ENCODE data around the gene CHD9.

The CHD9 gene

GRCh38 chr16:53356478-53357207 is 301.9 kb downstream of the CHD9 start:
- Histone ChIP-seq H3K4me3 (no peak overlapping the region), H3K4me2 (no peak overlapping the region), H3K9me3 (replicated peaks in 1 of 11) (no peaks in the 10 kb centered on the region), H3K27me3 (no peaks in the 10 kb centered on the region), H3K27ac (no peak overlapping the region), H3K9ac (no peak overlapping the region), H3K36me3 (no peaks in the 10 kb centered on the region), H3K4me1 (peaks cover 6 to 18% (median 12%) of the 10 kb centered on the region in 10 experiments; a peak in 19 of 20 replicates), H4K20me1 (no peaks in the 10 kb centered on the region)
- TF ChIP-seq Cebpa-rat (IDR thresholded peaks at IDR 0.05) = no peak

GRCh38 chr16:53357208-53357586 is 302.4 kb downstream of the CHD9 start:
- Histone ChIP-seq H3K27me3 (no peaks in the 10 kb centered on the region), H4K20me1 (no peaks in the 10 kb centered on the region), H3K27ac (no peak overlapping the region), H3K9me3 (replicated peaks in 1 of 11) (no peaks in the 10 kb centered on the region), H3K36me3 (no peaks in the 10 kb centered on the region), H3K4me2 (no peak overlapping the region), H3K9ac (no peak overlapping the region), H3K4me1 (peaks cover 6 to 18% (median 12%) of the 10 kb centered on the region in 10 experiments; a peak in 19 of 20 replicates), H3K4me3 (no peak overlapping the region)
- TF ChIP-seq Cebpa-rat (IDR thresholded peaks at IDR 0.05) = no peak

GRCh38 chr16:53357955-53358354 is 303.2 kb downstream of the CHD9 start:
- Histone ChIP-seq H3K27me3 (no peaks in the 10 kb centered on the region), H3K4me3 (no peak overlapping the region), H3K4me2 (peak overlapping the region in 2 of 11 experiments; percentile 65 to 81; a peak in 2 of 22 replicates), H3K9ac (no peak overlapping the region), H4K20me1 (no peaks in the 10 kb centered on the region), H3K27ac (no peak overlapping the region), H3K36me3 (no peaks in the 10 kb centered on the region), H3K4me1 (peaks cover 6 to 18% (median 12%) of the 10 kb centered on the region in 10 experiments; a peak in 19 of 20 replicates), H3K9me3 (replicated peaks in 1 of 11) (no peaks in the 10 kb centered on the region)
- TF ChIP-seq Cebpa-rat (IDR thresholded peaks at IDR 0.05) = no peak

- H3K27ac ChIP-seq = no peak overlapping the region
- H4K20me1 ChIP-seq = no peaks in the 10 kb centered on the region
- no peaks in the 10 kb centered on the region for H3K36me3 ChIP-seq
- H3K4me1 ChIP-seq = peaks cover 6 to 18% (median 12%) of the 10 kb centered on the region in 10 experiments; a peak in 19 of 20 replicates
- H3K27me3 ChIP-seq = no peaks in the 10 kb centered on the region
- H3K4me3 ChIP-seq = no peak overlapping the region
- H3K4me2 ChIP-seq = peak overlapping the region; percentile 57 to 81 (median 67); a peak in 21 of 22 replicates
- H3K9me3 ChIP-seq (replicated peaks in 1 of 11) = no peaks in the 10 kb centered on the region
- no peak overlapping the region for H3K9ac ChIP-seq
- no peak for TF ChIP-seq Cebpa-rat (IDR thresholded peaks at IDR 0.05)
Measured at GRCh38 chr16:53358884-53359283, 304.1 kb downstream of the CHD9 start.

- peak overlapping the region in 8 of 11 experiments; percentile 1 to 73 (median 53); a peak in 14 of 22 replicates for H3K4me2 ChIP-seq
- no peaks in the 10 kb centered on the region for H3K36me3 ChIP-seq
- 0 out of 22 replicates have a peak overlapping the region, but pooled peaks of 2 of the 11 experiments have one; percentile 2 to 32 for H3K9ac ChIP-seq
- peak overlapping the region in 9 of 11 experiments; percentile 8 to 80 (median 64); a peak in 17 of 22 replicates for H3K27ac ChIP-seq
- peak in 4 of 11 experiments; percentile 42 to 89 (median 66); a peak in 6 of 22 replicates for TF ChIP-seq Cebpa-rat (IDR thresholded peaks at IDR 0.05)
- no peaks in the 10 kb centered on the region for H4K20me1 ChIP-seq
- peaks cover 0 to 43% (median 25%) of the 10 kb centered on the region in 10 experiments; a peak in 15 of 20 replicates for H3K4me1 ChIP-seq
- H3K4me3 ChIP-seq = peak overlapping the region in 1 of 10 experiments; percentile 13; a peak in 2 of 20 replicates
- no peaks in the 10 kb centered on the region for H3K27me3 ChIP-seq
- peaks cover 9 to 24% (median 13%) of the 10 kb centered on the region in 11 experiments; a peak in 20 of 22 replicates for H3K9me3 ChIP-seq (replicated peaks in 1 of 11)
Measured at GRCh38 chr16:53369921-53370320, 315.1 kb downstream of the CHD9 start.

- peak overlapping the region in 7 of 11 experiments; percentile 37 to 71 (median 56); a peak in 13 of 22 replicates for H3K4me2 ChIP-seq
- no peaks in the 10 kb centered on the region for H4K20me1 ChIP-seq
- peaks cover 9 to 24% (median 13%) of the 10 kb centered on the region in 11 experiments; a peak in 20 of 22 replicates for H3K9me3 ChIP-seq (replicated peaks in 1 of 11)
- H3K27me3 ChIP-seq = no peaks in the 10 kb centered on the region
- H3K9ac ChIP-seq = peak overlapping the region in 2 of 11 experiments; percentile 1 to 12; a peak in 2 of 22 replicates
- no peaks in the 10 kb centered on the region for H3K36me3 ChIP-seq
- TF ChIP-seq Cebpa-rat (IDR thresholded peaks at IDR 0.05) = no peak
- H3K4me3 ChIP-seq = no peak overlapping the region
- peaks cover 0 to 43% (median 25%) of the 10 kb centered on the region in 10 experiments; a peak in 15 of 20 replicates for H3K4me1 ChIP-seq
- peak overlapping the region in 10 of 11 experiments; percentile 3 to 80 (median 59); a peak in 17 of 22 replicates for H3K27ac ChIP-seq
Measured at GRCh38 chr16:53370827-53371226, 316.0 kb downstream of the CHD9 start.

GRCh38 chr16:53372992-53373871 is 318.4 kb downstream of the CHD9 start:
- Histone ChIP-seq H4K20me1 (no peaks in the 10 kb centered on the region), H3K27ac (no peak overlapping the region), H3K9me3 (replicated peaks in 1 of 11) (peaks cover 9 to 24% (median 13%) of the 10 kb centered on the region in 11 experiments; a peak in 20 of 22 replicates), H3K4me3 (no peak overlapping the region), H3K4me2 (no peak overlapping the region), H3K27me3 (no peaks in the 10 kb centered on the region), H3K4me1 (peaks cover 0 to 42% (median 25%) of the 10 kb centered on the region in 10 experiments; a peak in 15 of 20 replicates), H3K36me3 (no peaks in the 10 kb centered on the region), H3K9ac (no peak overlapping the region)
- TF ChIP-seq Cebpa-rat (IDR thresholded peaks at IDR 0.05) = no peak

GRCh38 chr16:53374800-53375199 is 320.0 kb downstream of the CHD9 start:
- Histone ChIP-seq H3K4me3 (no peak overlapping the region), H3K27me3 (no peaks in the 10 kb centered on the region)

More at GRCh38 chr16:53374800-53375199, 320.0 kb downstream of the CHD9 start:
- H3K4me2 ChIP-seq = 0 out of 22 replicates have a peak overlapping the region, but pooled peaks of 1 of the 11 experiments have one; percentile 4
- H3K9me3 ChIP-seq (replicated peaks in 1 of 11) = peaks cover 9 to 16% (median 13%) of the 10 kb centered on the region in 11 experiments; a peak in 20 of 22 replicates
- no peak overlapping the region for H3K9ac ChIP-seq
- TF ChIP-seq Cebpa-rat (IDR thresholded peaks at IDR 0.05) = no peak
- H3K36me3 ChIP-seq = no peaks in the 10 kb centered on the region
- peaks cover 0 to 27% (median 13%) of the 10 kb centered on the region in 10 experiments; a peak in 14 of 20 replicates for H3K4me1 ChIP-seq
- no peaks in the 10 kb centered on the region for H4K20me1 ChIP-seq
- H3K27ac ChIP-seq = no peak overlapping the region
